ENCODE data around the gene ZNF311.

ZNF311 gene

GRCh38 chr6:29005183-29005885, at the start of gene ZNF311:
Gene ZNF311 (minus strand): TSS chr6:29005315. CDS start chr6:29003954, 1,361 bp downstream.
- peak; percentile 57 for DNase-seq (ENCODE audit: low spot score)

- DNase-seq (ENCODE audit: low spot score), result no peak
Observed at GRCh38 chr6:29051680-29052079, 46.6 kb upstream of the ZNF311 start.

GRCh38 chr6:29045075-29045474, 40.0 kb upstream of the ZNF311 start, which contains the start of gene OR2W1:
Gene OR2W1 (minus strand): TSS chr6:29045175. CDS start chr6:29045175, 0 bp downstream.
- DNase-seq (ENCODE audit: low spot score), result no peak

GRCh38 chr6:29035951-29036350, 30.8 kb upstream of the ZNF311 start:
- no peak for DNase-seq (ENCODE audit: low spot score)

- DNase-seq (ENCODE audit: low spot score), result no peak
Observed at GRCh38 chr6:29028821-29029220, 23.7 kb upstream of the ZNF311 start.

GRCh38 chr6:29025927-29026585, 20.9 kb upstream of the ZNF311 start:
- DNase-seq (ENCODE audit: low spot score), result no peak

GRCh38 chr6:29021434-29021833, 16.3 kb upstream of the ZNF311 start:
- no peak for DNase-seq (ENCODE audit: low spot score)

GRCh38 chr6:29019629-29020028, 14.5 kb upstream of the ZNF311 start:
- DNase-seq (ENCODE audit: low spot score), result no peak

GRCh38 chr6:29017428-29017802, 12.3 kb upstream of the ZNF311 start:
- no peak for DNase-seq (ENCODE audit: low spot score)

GRCh38 chr6:29016559-29017427, 11.7 kb upstream of the ZNF311 start:
- DNase-seq (ENCODE audit: low spot score), result peak; percentile 87

GRCh38 chr6:29014729-29015608, 9.9 kb upstream of the ZNF311 start:
- no peak for DNase-seq (ENCODE audit: low spot score)

GRCh38 chr6:29011276-29011734, 6.2 kb upstream of the ZNF311 start:
- peak; percentile 35 for DNase-seq (ENCODE audit: low spot score)

- no peak for DNase-seq (ENCODE audit: low spot score)
Observed at GRCh38 chr6:29009358-29009757, 4.2 kb upstream of the ZNF311 start.

- DNase-seq (ENCODE audit: low spot score), result no peak
Observed at GRCh38 chr6:29008089-29008488, 3.0 kb upstream of the ZNF311 start.

- DNase-seq (ENCODE audit: low spot score), result no peak
Observed at GRCh38 chr6:28996844-28997510, 8.1 kb downstream of the ZNF311 start.

GRCh38 chr6:28995093-28995650, 9.9 kb downstream of the ZNF311 start:
- DNase-seq (ENCODE audit: low spot score), result no peak

- DNase-seq (ENCODE audit: low spot score), result peak; percentile 60
Observed at GRCh38 chr6:28988536-28989311, 16.4 kb downstream of the ZNF311 start.

GRCh38 chr6:28985462-28986164, 19.5 kb downstream of the ZNF311 start:
- no peak for DNase-seq (ENCODE audit: low spot score)

GRCh38 chr6:28983838-28984237, 21.3 kb downstream of the ZNF311 start:
- DNase-seq (ENCODE audit: low spot score), result no peak

All from CD4-positive, alpha-beta T cell treated with Interleukin-15 for 4 hours (primary cell).